GM21526 (cell line): ENCODE measurements around the gene MRPL34.
"Not testable (repeated sequence)": the region's sequence is repeated elsewhere in the genome, so short reads cannot be mapped to it uniquely, and the experiment has no call there.

Experiments
- ATAC-seq: cut with Tn5 transposase; IDR thresholded peaks from one replicate; pipeline ENCODE4 v1.9.1; 2021; ENCODE audit warnings: moderate library complexity; ENCODE audit not compliant: unreplicated experiment, low FRiP score

Gene MRPL34

DNA sequence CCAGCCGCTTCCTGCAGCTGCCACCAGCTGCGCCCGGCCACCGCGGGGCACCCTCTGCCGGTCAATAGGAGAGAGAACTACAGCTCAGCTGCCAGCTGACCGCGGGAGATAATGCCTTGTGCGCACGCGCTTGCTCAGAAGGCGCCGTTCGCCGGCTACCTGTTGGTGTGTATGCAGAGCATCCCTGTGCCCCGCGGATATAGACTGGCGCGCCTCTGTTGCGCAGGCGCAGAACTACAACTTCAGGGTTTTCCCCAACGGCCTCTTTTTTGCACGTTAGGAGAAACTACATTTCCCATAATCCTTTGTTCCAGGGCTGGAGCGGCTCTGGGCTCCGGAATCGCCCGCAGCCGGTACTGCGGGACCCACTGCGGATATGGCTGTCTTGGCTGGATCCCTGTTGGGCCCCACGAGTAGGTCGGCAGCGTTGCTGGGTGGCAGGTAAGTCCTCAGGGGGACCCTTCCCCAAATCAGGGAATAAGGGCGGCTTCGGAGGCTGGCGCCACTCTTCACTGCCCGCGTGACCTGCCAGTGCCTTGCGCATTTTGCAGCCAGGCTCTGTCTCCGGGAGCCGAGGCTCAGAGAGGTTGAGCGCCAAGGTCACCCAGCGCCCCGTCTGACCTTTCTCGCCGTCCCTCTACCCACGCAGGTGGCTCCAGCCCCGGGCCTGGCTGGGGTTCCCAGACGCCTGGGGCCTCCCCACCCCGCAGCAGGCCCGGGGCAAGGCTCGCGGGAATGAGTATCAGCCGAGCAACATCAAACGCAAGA lies at the start of gene MRPL34:
TSS of gene MRPL34 (plus strand) at position 356 of the 768 bp plus-strand sequence. CDS start at position 377, 21 bp downstream.
- peak; percentile 50 for ATAC-seq

DNA sequence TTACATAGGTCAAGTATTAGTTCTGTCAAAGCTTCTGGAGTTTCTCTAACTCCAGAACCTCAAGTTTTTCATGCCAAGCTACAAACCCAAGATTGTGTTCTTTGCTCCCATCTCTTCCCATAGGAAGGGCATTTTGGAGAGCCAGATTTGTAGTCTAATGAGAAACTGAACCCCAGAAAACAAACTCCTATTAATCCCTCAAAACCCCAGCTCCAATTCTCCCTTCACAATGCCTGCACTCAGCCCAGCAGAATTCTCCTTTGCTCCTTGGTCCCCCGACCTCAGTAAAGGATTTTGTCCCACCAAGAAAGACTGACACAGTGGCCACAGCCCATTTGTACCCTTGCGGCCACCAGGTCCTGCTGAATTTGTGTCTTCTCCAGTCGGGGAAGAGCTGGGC lies 49.5 kb upstream of the MRPL34 start:
- ATAC-seq, result no peak

DNA sequence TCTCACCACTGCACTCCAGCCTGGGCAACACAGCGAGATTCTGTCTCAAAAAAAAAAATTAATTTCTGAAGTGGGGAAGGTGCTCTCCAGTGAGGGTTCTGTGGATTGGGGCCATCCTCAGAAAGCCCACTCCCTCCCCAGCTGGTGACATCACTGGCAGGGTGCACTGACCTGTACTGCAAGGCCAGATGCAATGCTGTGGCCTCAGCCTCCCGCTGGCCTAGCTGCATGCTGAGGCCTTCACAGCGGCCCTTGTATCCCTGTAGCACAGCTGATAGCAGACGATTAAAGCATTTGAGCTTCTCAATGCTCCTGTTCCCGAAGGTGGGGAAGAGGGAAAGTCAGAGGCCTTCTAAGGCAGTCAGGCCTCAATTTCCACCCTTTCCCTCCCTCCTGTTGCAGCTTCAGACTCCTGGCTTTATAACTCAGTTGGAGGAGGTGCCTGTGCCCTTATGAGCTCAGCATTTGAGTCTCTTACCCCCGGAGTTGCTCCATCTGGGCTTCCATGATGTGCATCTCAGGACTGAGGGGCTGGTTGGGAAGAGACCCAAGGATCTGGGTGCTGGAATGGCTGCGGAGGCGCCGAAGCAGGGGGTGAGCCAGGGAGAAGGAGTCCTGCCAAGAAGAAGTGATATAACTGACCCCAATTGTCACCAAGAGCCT lies 46.4 kb upstream of the MRPL34 start:
- ATAC-seq, result no peak

DNA sequence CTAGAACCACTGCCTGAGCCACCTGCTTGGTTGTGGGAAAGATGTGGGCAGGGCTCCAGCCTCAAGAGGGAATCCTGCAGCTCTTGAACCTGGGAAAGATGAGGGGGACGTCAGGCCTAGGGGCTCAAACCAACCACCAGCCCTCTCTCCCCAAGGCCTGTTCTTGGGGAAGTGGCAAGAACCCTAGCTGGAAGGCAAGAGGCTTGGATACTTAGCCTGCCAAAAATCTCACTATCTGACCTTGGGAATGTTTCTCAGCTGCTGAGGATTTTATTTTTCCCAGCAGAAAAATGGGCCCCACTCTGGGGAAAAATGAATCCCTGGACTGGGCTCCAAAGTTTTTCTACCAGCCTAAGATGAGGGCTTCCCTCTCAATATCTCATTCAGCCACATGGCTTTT lies 45.7 kb upstream of the MRPL34 start:
- no peak for ATAC-seq

DNA sequence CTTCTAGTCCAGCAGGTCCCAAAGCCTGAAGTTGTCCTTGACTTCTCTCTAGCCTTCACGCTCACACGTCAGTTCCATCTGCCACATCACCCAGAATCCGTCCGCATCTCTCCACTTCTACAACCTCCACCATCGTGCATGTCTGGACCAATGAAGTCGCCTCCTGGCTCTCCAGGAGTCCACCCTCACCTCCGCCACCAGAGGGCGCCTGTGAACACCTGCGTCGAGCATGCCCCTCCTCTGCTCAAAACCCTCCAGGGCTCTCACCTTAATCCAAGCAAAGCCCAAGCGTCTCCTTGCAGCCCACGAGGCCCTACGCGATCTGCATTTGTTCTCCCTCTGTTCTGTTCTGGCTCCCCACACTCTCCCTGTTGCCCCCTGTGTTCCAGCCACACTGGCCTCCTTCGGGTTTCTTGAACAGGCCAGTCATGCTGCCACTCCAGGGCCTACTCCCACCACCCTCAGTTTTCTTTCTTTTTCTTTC lies 44.8 kb upstream of the MRPL34 start:
- ATAC-seq, result no peak

DNA sequence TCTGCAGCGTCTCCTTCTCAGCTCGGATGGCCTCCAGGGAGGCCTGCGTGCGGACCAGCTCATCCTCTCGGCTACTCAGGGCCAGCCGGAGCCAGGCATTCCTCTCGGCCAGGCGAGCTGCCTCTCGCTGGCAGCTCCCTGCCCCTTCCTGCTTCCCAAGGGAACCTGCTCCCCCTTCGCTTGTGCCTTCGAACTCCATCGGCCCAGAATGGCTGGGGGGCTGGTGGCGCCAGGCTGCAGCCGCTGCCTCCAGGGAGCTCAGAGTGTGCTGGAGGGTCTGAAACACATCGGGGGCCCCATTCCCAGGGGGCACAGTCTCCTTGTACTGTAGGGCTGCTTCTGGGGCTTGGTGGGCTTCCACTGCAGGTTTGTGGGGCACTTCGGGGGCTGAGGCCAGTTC lies 43.1 kb upstream of the MRPL34 start:
- no peak for ATAC-seq

DNA sequence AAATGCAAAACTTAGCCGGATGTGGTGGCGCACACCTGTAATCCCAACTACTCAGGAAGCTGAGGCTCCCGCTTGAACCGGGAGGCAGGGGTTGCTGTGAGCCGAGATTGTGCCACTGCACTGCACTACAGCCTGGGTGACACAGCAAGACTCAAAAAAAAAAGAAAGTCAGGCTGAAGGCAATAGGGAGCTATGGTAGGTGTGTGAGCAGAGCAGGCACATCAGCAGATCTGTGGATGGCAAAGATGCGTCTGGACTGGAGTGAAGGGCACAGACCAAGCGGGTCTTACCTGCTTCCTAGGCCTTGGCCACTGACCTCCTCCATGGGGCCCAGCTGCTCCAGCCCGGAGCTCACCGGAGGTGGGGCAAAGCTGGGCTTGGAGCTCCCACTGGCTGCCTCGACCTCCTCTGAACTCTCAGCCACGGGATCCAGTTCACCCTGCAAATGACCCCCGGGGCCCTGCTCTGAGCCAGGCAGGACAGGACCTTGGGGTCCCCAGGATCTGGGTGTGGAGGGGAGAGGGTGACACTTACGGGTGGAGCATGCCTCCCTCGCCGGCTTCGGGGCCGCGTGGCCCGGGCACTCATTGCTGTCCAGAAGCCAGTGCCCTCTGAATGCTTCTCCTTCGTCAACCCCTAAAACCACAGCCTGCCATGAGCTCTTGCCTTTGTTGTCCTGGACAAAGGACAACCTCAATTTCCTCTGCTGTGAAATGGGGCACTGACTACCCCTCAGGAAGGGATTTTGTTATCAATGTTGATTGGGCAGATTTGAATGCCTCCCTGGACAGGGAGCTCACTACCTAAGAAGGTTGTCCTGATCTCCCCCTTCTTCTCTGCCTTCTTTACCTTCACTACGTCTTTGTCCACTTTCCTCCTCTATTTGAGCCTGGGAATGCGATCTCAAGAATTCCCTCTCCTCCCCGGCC lies 41.7 kb upstream of the MRPL34 start:
- ATAC-seq, result no peak

DNA sequence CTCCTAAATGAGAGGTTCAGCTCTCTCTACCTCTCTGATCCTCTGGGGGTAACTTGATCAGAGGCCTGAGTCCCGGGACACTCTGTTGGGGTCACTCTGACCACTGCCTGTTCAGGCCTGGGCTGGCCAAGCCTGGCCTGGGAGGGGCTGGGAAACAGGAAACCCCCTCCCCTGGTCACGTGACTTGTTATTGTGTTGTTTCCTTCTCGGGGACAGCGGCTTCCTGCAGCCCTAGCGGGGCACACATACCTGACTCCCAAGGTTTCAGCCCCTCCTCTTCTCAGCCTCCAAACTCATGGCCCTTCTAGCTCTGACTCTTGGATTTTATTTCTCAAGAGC lies 41.1 kb upstream of the MRPL34 start, which contains the start of gene USHBP1:
TSS of gene USHBP1 (minus strand) at position 105 of the 339 bp plus-strand sequence. CDS start 446 bp downstream, outside the sequence.
- no peak for ATAC-seq

DNA sequence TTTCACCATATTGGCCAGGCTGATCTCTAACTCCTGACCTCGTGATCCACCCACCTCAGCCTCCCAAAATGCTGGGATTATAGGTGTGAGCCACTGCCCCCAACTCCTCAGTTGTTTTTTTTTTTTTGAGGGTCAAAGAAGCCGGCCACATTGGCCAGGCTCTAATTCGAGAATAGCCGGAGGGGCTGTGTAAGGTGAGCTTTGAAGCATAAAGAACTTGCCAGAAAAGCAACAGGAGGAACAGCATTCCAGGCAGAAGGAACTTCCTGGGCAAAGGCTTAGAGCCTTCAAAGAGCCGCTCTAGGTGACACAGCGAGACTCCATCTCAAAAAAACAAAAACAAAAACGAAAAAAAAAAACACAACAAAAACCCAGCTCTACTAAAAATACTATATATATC lies 39.6 kb upstream of the MRPL34 start:
- ATAC-seq, result no peak

DNA sequence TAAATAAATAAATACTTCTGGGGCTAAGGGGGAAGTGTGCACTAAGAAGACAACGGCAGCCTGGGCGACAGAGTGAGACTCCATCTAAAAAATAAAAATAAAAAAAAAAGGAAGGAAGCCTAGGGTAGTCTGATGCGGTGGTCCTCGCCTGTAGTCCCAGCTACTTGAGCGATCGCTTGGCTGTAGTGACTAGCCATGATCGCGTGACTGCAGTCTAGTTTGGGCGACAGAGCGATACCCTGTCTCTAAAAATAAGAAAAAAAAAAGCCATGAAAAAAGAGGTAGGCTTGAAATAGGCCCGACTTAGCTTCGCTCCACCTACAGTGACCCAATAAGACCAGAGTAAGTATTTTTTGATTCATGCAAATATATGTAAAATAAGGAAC lies 39.1 kb upstream of the MRPL34 start:
- no peak for ATAC-seq

DNA sequence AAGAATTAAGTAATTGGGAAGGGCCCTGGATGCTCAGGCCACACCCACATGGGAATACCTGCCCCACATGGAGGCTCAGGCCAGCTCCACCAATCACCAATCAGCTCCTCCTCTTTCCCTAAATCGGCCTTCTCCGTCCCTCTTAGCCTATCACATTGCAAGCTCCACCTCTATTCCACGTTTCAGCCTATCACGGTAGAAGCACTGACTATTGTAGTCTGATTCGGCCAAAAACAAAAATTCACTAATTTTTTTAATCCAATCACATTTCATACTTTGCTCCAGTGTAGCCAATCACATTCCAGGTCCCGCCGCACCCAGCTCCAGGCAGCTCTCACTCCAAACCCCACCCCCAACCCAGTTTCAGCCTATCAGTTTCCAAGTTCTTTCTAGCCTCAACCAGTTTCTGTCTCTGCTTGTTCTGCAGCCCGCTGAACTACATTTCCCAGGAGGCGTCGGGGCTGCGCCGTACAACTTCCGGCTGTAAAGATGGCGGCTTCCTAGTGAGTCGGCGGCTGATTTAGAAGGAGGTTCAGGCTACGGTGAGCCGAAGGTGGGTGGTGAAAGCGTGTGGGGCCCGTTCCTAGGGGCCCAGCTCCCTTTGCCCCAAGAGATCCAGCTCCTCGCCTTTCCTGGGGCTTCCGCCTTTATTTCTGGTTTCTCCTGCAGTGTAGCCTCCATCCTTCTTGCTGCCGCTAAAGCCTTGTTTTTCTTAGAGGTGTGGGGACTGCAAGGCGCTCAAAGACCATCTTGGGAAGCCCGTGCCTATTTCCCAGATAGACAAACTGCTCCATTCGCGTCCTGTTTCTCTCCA lies 38.5 kb upstream of the MRPL34 start, which contains the start of gene BABAM1:
TSS of gene BABAM1 (plus strand) at position 469 of the 814 bp plus-strand sequence. CDS start 1,364 bp downstream, outside the sequence.
- ATAC-seq, result peak; percentile 85

DNA sequence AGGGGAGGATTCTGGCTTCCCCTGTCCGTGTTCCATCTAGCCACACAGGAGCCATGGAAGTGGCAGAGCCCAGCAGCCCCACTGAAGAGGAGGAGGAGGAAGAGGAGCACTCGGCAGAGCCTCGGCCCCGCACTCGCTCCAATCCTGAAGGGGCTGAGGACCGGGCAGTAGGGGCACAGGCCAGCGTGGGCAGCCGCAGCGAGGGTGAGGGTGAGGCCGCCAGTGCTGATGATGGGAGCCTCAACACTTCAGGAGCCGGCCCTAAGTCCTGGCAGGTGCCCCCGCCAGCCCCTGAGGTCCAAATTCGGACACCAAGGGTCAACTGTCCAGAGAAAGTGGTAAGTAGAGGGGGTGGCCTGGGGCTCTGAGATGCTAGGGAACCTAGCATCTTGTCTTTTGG lies 36.9 kb upstream of the MRPL34 start:
- no peak for ATAC-seq

DNA sequence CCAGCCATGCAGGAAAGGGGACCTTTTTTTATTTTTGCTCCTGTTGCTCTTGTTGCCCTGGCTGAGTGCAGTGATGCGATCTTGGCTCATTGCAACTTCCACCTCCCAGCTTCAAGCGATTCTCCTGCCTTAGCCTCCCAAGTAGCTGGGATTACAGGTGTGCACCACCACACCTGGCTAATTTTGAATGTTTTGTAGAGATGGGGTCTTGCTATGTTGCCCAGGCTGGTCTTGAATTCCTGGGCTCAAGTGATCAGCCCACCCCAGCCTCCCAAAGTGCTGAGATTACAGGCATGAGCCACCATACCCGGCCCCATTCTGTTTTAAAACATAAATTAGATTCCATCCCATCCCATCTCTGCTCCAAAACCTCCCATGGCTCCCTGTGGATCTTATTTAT lies 30.8 kb upstream of the MRPL34 start:
- not testable (repeated sequence) for ATAC-seq

DNA sequence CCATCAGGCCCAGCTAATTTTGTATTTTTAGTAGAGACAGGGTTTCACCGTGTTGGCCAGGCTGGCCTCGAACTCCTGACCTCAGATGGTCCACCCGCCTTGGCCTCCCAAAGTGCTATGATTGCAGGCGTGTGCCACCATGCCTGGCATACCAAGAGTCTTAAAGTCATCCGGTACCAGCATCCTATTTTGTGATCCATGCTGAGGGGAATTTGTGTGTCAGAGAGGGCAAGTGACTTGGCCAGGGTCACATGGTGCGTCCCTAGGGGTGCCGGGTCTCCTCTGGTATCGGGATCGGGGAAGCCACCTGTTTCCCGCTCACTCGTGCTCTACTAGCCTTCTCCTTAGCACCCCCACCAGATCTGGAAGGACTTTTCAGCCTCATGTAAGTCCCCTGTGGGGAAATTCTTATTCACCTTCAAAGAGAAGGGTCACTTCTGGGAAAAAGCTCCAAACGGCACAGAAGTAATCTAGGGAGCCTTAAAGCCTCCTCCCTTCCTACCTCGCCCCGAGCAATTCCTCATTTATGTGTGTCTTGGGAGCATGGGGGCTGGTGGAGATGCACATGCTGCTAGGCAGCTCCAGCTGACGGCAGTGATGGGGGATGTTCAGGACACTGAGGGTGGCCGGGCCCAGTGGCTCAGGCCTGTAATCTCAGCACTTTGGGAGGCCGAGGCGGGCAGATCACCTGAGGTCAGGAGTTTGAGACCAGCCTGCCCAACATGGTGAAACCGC lies 30.1 kb upstream of the MRPL34 start:
- ATAC-seq, result no peak

DNA sequence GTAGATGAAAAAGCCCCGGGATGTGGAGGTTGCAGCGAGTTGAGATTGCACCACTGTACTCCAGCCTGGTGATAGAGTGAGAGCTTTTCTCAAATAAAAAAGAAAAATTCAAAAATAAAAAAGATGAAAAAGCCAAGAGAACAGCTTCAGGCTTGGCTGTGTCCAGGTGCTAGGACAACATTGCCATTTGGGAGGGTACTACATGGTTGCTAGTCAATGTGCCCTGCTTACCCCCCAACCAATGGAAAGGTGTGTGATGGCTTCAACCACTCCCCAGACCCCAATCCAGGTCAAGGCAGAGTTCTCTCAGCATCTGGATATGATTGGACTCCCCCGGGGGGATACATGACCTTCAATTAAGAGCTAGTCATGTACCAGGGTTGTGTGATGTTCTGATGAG lies 26.2 kb upstream of the MRPL34 start:
- ATAC-seq, result no peak

DNA sequence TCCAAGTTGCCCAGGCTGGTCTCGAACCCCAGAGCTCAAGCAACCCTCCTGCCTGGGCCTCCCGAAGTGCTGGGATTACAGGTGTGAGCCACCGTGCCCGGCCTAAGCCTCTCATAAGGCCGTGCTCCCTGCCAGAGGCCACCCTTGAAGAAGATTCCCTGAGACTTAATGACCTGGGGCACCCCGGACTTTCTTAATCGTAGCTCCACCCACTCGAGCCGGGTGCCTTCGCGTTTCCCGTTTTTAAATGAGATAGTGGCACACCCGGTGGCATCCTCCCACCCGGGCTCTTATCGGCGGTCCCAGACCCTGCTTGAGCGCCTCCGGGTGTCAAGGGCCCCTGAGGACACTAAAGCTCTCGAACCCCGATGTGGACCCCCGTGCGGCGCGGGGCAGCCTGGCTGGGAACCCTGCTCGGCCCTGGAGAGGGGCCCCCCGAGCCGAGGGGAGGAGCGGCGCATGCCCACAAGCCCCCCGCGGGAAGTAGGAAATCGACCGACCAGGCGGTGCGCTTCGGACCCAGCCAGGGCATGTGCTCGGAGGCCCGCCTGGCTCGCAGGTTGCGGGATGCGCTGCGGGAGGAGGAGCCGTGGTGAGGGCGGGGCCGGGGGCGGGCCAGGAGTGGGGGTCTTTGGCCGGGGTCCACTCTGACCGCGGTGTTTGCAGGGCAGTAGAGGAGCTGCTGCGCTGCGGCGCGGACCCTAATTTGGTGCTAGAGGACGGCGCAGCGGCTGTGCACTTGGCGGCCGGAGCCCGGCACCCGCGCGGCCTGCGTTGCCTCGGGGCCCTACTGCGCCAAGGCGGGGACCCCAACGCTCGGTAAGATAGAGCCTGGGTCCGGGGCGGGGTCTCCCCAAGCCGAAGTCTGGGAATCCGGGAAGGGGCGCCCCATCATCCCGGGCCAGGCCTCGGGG lies 24.0 kb upstream of the MRPL34 start, which contains the start of gene ANKLE1:
TSS of gene ANKLE1 (plus strand) at position 511 of the 914 bp plus-strand sequence. CDS start at position 531, 20 bp downstream.
- no peak for ATAC-seq

DNA sequence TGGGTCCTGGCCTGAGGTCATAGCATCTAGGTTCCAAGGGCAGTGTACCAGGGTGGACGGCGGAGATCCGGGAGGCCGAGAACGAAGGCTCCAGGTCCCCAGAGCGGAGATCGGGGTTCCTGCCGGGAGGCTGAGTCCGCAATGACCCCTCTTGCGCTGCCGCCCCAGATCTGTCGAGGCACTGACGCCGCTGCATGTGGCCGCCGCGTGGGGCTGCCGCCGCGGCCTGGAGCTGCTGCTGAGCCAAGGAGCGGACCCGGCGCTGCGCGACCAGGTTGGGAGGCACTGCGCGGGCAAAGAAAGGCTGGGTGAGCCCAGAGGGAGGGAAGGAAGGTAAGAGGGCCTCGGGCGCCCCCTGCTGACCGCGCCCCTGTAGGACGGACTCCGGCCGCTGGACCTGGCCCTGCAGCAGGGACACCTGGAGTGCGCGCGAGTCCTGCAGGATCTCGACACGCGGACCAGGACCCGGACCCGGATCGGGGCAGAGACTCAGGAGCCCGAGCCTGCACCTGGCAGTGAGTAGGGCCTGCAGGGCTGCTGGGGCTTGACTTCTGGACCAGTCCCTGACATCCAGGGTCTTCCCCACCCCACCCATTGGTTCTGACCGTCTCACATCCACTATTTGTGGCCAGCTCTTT lies 23.1 kb upstream of the MRPL34 start:
- peak; percentile 54 for ATAC-seq
